Activated CD4-positive, alpha-beta T cell treated with anti-CD3 and anti-CD28 coated beads, Interleukin-2, amount 50 U/mL, for 24 hours (primary cell): Measurements from ENCODE around the gene GRIP1.

Experiments
- DNase-seq, 2 donors: peaks; one replicate each; pipeline ENCODE4 v3.0.0-alpha.2; 2020; ENCODE audit warnings: low read depth in 1 of 2, low spot score in 1 of 2

GRIP1 gene

GRCh38 chr12:66692986-66693385 is 14.1 kb upstream of the GRIP1 start:
- DNase-seq: no peak

GRCh38 chr12:66692170-66692569 is 13.3 kb upstream of the GRIP1 start:
- no peak for DNase-seq

- DNase-seq: no peak
These were observed 10.1 kb upstream of the GRIP1 start for GRCh38 chr12:66688846-66689439.

- no peak for DNase-seq
These were observed 5.3 kb upstream of the GRIP1 start for GRCh38 chr12:66684222-66684621.

GRCh38 chr12:66683822-66684221 is 4.9 kb upstream of the GRIP1 start:
- DNase-seq: no peak

- no peak for DNase-seq
These were observed 4.2 kb upstream of the GRIP1 start for GRCh38 chr12:66683073-66683472.

GRCh38 chr12:66679461-66680084 is 697 bp upstream of the GRIP1 start:
- DNase-seq: no peak

GRCh38 chr12:66676241-66676640 is 2.6 kb downstream of the GRIP1 start:
- DNase-seq: no peak

GRCh38 chr12:66674495-66675122 is 4.3 kb downstream of the GRIP1 start:
- DNase-seq: no peak

- no peak for DNase-seq
These were observed 9.3 kb downstream of the GRIP1 start for GRCh38 chr12:66669541-66669940.

GRCh38 chr12:66668311-66668710 is 10.6 kb downstream of the GRIP1 start:
- DNase-seq: no peak

GRCh38 chr12:66667906-66668305 is 11.0 kb downstream of the GRIP1 start:
- no peak for DNase-seq

- no peak for DNase-seq
These were observed 12.4 kb downstream of the GRIP1 start for GRCh38 chr12:66666481-66666880.

GRCh38 chr12:66665435-66665985 is 13.4 kb downstream of the GRIP1 start:
- no peak for DNase-seq

- DNase-seq: no peak
These were observed 14.8 kb downstream of the GRIP1 start for GRCh38 chr12:66664076-66664475.

GRCh38 chr12:66663611-66664010 is 15.3 kb downstream of the GRIP1 start:
- no peak for DNase-seq

- no peak for DNase-seq
These were observed 16.1 kb downstream of the GRIP1 start for GRCh38 chr12:66662729-66663128.

GRCh38 chr12:66662179-66662578 is 16.7 kb downstream of the GRIP1 start:
- no peak for DNase-seq

GRCh38 chr12:66661357-66661756 is 17.5 kb downstream of the GRIP1 start:
- no peak for DNase-seq

GRCh38 chr12:66653796-66654195 is 25.1 kb downstream of the GRIP1 start:
- DNase-seq: no peak

GRCh38 chr12:66648033-66648735 is 30.7 kb downstream of the GRIP1 start:
- no peak for DNase-seq
